Smooth muscle cell (in vitro differentiated cells): ENCODE measurements around the gene OR52E4. TPM values are rescaled to one million over a fixed set of nuclear protein-coding genes. Genes with fewer than 3 reads are reported as not detected.

Experiments used
- DNase-seq: peaks from one replicate; lab custom pipeline; 2025; ENCODE audit not compliant: unreplicated experiment; lab: John Stamatoyannopoulos, UW
- H2AFZ ChIP-seq: fragments of 200-600 bp; sonication (generic); 2 replicates; pipeline ENCODE4 v1.6.0; 2016; ENCODE audit warnings: antibody characterized with exemption, low read depth, mild to moderate bottlenecking
- H3F3A ChIP-seq: fragments of 200-600 bp; sonication (generic); 2 replicates; pipeline ENCODE4 v1.6.0; 2017; ENCODE audit warnings: antibody characterized with exemption, low read depth
- H3K27ac ChIP-seq: fragments of 200-600 bp; sonication (generic); 2 replicates; pipeline ENCODE4 v1.5.1; 2016; ENCODE audit warnings: low read depth, mild to moderate bottlenecking
- H3K27me3 ChIP-seq: fragments of 200-600 bp; sonication (generic); 2 replicates; pipeline ENCODE4 v1.6.1; 2016; ENCODE audit warnings: low read depth, mild to moderate bottlenecking
- H3K36me3 ChIP-seq: fragments of 200-600 bp; sonication (generic); 2 replicates; pipeline ENCODE4 v1.5.1; 2016; ENCODE audit warnings: low read depth
- H3K4me1 ChIP-seq: fragments of 200-600 bp; sonication (generic); 2 replicates; pipeline ENCODE4 v1.5.1; 2016; ENCODE audit warnings: low read depth
- H3K4me2 ChIP-seq: fragments of 200-600 bp; sonication (generic); 2 replicates; pipeline ENCODE4 v1.6.0; 2016; ENCODE audit warnings: mild to moderate bottlenecking
- H3K4me3 ChIP-seq: fragments of 200-600 bp; sonication (generic); 2 replicates; pipeline ENCODE4 v1.5.1; 2016; ENCODE audit warnings: mild to moderate bottlenecking
- H3K79me2 ChIP-seq: fragments of 200-600 bp; sonication (generic); 2 replicates; pipeline ENCODE4 v1.6.0; 2016; ENCODE audit warnings: low read depth, mild to moderate bottlenecking
- H3K9ac ChIP-seq: fragments of 200-600 bp; sonication (generic); 2 replicates; pipeline ENCODE4 v1.6.0; 2016; ENCODE audit warnings: low read depth
- H3K9me3 ChIP-seq: fragments of 200-600 bp; sonication (generic); replicated peaks from 2 replicates; pipeline ENCODE4 v1.5.1; 2016; ENCODE audit warnings: low read depth
- H4K20me1 ChIP-seq: fragments of 200-600 bp; sonication (generic); 2 replicates; pipeline ENCODE4 v1.6.0; 2016; ENCODE audit warnings: low read depth
- WGBS: methylation state at CpG from one replicate; pipeline ENCODE4 v1.1.7; 2016; ENCODE audit warnings: low lambda C conversion rate; 5-methylcytosine and 5-hydroxymethylcytosine counted together
- polyA plus RNA-seq: library from polyadenylated mRNA; unstranded; fragments of >200 nt; fragmentation: Nextera tagmentation; extraction: Ambion mirVana; gene quantifications from 2 replicates; pipeline ENCODE4 v1.2.1, GENCODE V29; 2016
- total RNA-seq: library from RNA; depleted of rRNA; stranded (reverse); fragments of >200 nt; gene quantifications from 2 replicates; pipeline ENCODE4 v1.2.3, GENCODE V29; 2014
- TF ChIP-seq, protein P1 (sequence below): fragments of 200-600 bp; sonication (generic); IDR thresholded peaks from 2 replicates; pipeline ENCODE4 v1.5.1; 2017; ENCODE audit warnings: borderline replicate concordance, mild to moderate bottlenecking, antibody characterized with exemption; ENCODE audit not compliant: insufficient read depth, poor library complexity, severe bottlenecking

The OR52E4 gene
- total RNA-seq (0.22 TPM in 1 of 2 replicates, not detected in the other), polyA plus RNA-seq (not detected in 2 replicates)

DNA sequence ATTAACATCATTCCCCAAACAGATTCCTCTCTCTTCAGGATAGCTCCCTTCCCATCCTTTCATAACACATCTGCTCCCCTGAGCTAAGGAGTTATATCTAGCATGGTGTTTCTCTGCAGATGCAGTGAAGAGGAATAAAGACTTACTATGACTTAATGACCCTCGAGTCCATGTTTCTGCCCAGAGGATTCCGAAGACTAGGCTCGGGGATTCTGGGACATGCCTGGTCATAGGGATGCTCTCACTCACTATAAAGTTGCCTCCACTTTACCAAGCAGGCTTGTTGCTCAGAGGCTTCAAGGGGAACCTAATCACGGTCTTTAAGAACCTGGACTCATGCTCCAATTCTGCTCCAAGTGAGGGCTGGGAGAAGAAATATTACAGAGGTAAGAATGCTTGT is at the start of gene OR52E4:
Gene OR52E4, plus strand, starts transcription at position 301 of the 400 bp plus-strand sequence. CDS start 3,664 bp downstream, outside the sequence.
- no peak within 1 kb of the TSS for H3K27ac ChIP-seq
- no peaks in the 10 kb centered on the region for H3K79me2 ChIP-seq
- H3K4me3 ChIP-seq: no peak within 1 kb of the TSS
- no peaks in the 10 kb centered on the region for H3K9me3 ChIP-seq
- H3K27me3 ChIP-seq: peaks cover 7% of the 10 kb centered on the region
- no peak within 1 kb of the TSS for H3K9ac ChIP-seq
- no peaks in the 10 kb centered on the region for H3K36me3 ChIP-seq
- 80% methylated on average over 4 of the region's 4 CpGs for WGBS
- H3K4me2 ChIP-seq: no peak within 1 kb of the TSS
- H2AFZ ChIP-seq: no peak within 1 kb of the TSS
- DNase-seq: no peak
- TF ChIP-seq, protein P1, sequence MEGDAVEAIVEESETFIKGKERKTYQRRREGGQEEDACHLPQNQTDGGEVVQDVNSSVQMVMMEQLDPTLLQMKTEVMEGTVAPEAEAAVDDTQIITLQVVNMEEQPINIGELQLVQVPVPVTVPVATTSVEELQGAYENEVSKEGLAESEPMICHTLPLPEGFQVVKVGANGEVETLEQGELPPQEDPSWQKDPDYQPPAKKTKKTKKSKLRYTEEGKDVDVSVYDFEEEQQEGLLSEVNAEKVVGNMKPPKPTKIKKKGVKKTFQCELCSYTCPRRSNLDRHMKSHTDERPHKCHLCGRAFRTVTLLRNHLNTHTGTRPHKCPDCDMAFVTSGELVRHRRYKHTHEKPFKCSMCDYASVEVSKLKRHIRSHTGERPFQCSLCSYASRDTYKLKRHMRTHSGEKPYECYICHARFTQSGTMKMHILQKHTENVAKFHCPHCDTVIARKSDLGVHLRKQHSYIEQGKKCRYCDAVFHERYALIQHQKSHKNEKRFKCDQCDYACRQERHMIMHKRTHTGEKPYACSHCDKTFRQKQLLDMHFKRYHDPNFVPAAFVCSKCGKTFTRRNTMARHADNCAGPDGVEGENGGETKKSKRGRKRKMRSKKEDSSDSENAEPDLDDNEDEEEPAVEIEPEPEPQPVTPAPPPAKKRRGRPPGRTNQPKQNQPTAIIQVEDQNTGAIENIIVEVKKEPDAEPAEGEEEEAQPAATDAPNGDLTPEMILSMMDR: no peak
- no peaks in the 10 kb centered on the region for H3K4me1 ChIP-seq
- H3F3A ChIP-seq: no peaks in the 10 kb centered on the region
- no peaks in the 10 kb centered on the region for H4K20me1 ChIP-seq

DNA sequence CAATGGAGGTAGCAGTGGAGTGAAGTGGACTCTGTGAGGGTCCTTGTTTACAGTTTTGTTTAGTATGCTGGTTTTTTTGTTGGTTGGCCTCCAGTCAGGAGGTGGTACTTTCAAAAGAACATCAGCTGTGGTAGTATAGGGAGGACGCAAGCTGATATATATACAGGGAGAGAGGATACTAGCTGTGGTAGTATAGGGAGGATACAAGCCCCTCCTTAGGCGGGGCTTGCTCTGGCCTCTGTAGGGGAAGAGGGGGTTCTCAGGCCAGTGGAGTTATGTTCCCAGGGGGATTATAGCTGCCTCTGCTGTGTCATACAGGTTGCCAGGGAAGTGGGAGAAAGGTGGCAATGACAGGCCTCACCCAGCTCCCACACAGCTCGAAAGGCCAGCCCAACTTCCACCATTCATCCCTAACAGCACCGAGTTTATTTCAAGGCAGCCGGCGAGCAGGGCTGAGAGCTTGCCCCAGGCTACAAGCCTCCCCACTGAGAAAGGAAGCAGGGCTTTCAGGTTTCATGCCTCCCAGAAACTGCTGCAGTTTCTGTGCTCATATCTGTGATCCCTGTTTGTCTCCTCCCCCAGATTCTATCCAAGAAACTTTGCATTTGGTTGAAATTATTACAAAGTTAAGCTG is 49.1 kb upstream of the OR52E4 start:
- H3K4me3 ChIP-seq: no peak overlapping the region
- no peaks in the 10 kb centered on the region for H3K36me3 ChIP-seq
- WGBS: 52% methylated on average over 6 of the region's 6 CpGs
- H3K9ac ChIP-seq: no peak overlapping the region
- no peaks in the 10 kb centered on the region for H3K4me1 ChIP-seq
- no peak for DNase-seq
- H3F3A ChIP-seq: no peaks in the 10 kb centered on the region
- H3K9me3 ChIP-seq: no peaks in the 10 kb centered on the region
- H3K79me2 ChIP-seq: no peaks in the 10 kb centered on the region
- TF ChIP-seq, protein P1: no peak
- H3K27me3 ChIP-seq: no peaks in the 10 kb centered on the region
- no peak overlapping the region for H2AFZ ChIP-seq
- H3K4me2 ChIP-seq: no peak overlapping the region
- no peaks in the 10 kb centered on the region for H4K20me1 ChIP-seq
- peak overlapping the region; percentile 31 for H3K27ac ChIP-seq

DNA sequence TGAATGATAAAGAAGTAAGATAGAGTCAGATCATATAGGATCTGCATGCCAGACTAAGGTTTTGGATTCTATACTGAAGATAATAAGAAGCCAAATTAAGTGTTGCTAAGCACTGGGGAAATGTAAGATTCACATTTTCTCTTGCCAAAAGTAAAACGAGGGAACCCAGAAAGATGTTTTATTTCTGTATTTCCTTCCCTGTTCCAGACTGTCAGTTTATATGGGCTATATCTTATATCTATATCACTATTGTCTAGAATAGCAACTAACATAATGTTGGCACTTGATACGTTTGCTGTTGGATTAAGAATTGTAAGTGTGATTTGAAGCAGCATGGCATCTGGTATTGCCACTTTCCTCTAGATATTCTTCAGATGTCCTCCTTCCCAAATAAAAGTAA is 47.0 kb upstream of the OR52E4 start:
- Histone ChIP-seq H3K9ac (no peak overlapping the region), H3K4me1 (no peaks in the 10 kb centered on the region), H3F3A (no peaks in the 10 kb centered on the region), H3K4me2 (no peak overlapping the region), H4K20me1 (no peaks in the 10 kb centered on the region), H3K9me3 (no peaks in the 10 kb centered on the region), H3K36me3 (no peaks in the 10 kb centered on the region), H3K4me3 (no peak overlapping the region), H3K27me3 (no peaks in the 10 kb centered on the region), H2AFZ (no peak overlapping the region), H3K27ac (no peak overlapping the region), H3K79me2 (no peaks in the 10 kb centered on the region)
- no peak for DNase-seq
- TF ChIP-seq, protein P1: no peak
- 86% methylated on average over 2 of the region's 2 CpGs for WGBS

- Histone ChIP-seq H3K9ac (no peak overlapping the region), H3K27ac (no peak overlapping the region), H4K20me1 (no peaks in the 10 kb centered on the region), H3K4me2 (no peak overlapping the region), H3K4me3 (no peak overlapping the region), H3F3A (no peaks in the 10 kb centered on the region), H2AFZ (no peak overlapping the region), H3K9me3 (no peaks in the 10 kb centered on the region), H3K27me3 (no peaks in the 10 kb centered on the region), H3K36me3 (no peaks in the 10 kb centered on the region), H3K79me2 (no peaks in the 10 kb centered on the region), H3K4me1 (no peaks in the 10 kb centered on the region)
- 72% methylated on average over 2 of the region's 2 CpGs for WGBS
- no peak for DNase-seq
- TF ChIP-seq, protein P1: no peak
Observed at GRCh38 chr11:5837695-5838094, 42.7 kb upstream of the OR52E4 start.
